HepG2 (cell line): Measurements from ENCODE around the gene WNT3. TPM values are rescaled to one million over a fixed set of nuclear protein-coding genes. Genes with fewer than 3 reads are reported as not detected.

ENCODE experiments used
- ATF1 ChIP-seq: IDR thresholded peaks from 2 replicates; pipeline ENCODE4 v1.6.1; 2016; ENCODE audit warnings: mild to moderate bottlenecking, control low read depth
- CHD4 ChIP-seq: fragments of 200-600 bp; sonication (generic); IDR thresholded peaks from 2 replicates; pipeline ENCODE4 v1.7.0; 2017; ENCODE audit warnings: mild to moderate bottlenecking, low read length, borderline replicate concordance
- GATAD1 ChIP-seq: IDR thresholded peaks from 2 replicates; pipeline ENCODE4 v1.6.1; 2016; ENCODE audit warnings: missing genetic modification reagents, missing compliant biosample characterization
- HDAC6 ChIP-seq: fragments of 200-600 bp; sonication (generic); IDR thresholded peaks from 2 replicates; pipeline ENCODE4 v1.7.0; 2017; ENCODE audit warnings: mild to moderate bottlenecking, antibody characterized with exemption, low read length, low read depth
- NCOA2 ChIP-seq: sonication (generic); formaldehyde crosslinking; IDR thresholded peaks from 2 replicates; pipeline ENCODE4 v1.8.0; 2022; ENCODE audit warnings: inconsistent platforms
- NFIB ChIP-seq: sonication (generic); formaldehyde crosslinking; IDR thresholded peaks from 2 replicates; pipeline ENCODE4 v1.9.0; 2021; ENCODE audit warnings: missing genetic modification reagents, mild to moderate bottlenecking, borderline replicate concordance
- NR3C1 ChIP-seq: sonication (generic); formaldehyde crosslinking; IDR thresholded peaks from 2 replicates; pipeline ENCODE4 v1.4.0; 2020; ENCODE audit warnings: missing genetic modification reagents
- RBFOX2 ChIP-seq: fragments of 200-400 bp; formaldehyde crosslinking; IDR thresholded peaks from 2 replicates; pipeline ENCODE4 v1.6.1; 2017; ENCODE audit warnings: low read depth, mild to moderate bottlenecking, low read length
- SIX4 ChIP-seq: sonication (generic); formaldehyde crosslinking; IDR thresholded peaks from 2 replicates; pipeline ENCODE4 v1.4.0; 2020; ENCODE audit warnings: missing genetic modification reagents
- SMYD3 ChIP-seq: sonication (generic); formaldehyde crosslinking; IDR thresholded peaks from 2 replicates; pipeline ENCODE4 v1.8.1; 2023; ENCODE audit warnings: mild to moderate bottlenecking, missing genetic modification reagents
- SSRP1 ChIP-seq: IDR thresholded peaks from 2 replicates; pipeline ENCODE4 v1.6.1; 2016; ENCODE audit warnings: control low read depth
- STAG1 ChIP-seq: sonication (generic); formaldehyde crosslinking; IDR thresholded peaks from 2 replicates; pipeline ENCODE4 v1.4.0; 2020; ENCODE audit warnings: missing genetic modification reagents
- TAF15 ChIP-seq: fragments of 200-400 bp; formaldehyde crosslinking; IDR thresholded peaks from one replicate; pipeline ENCODE4 v1.6.1; 2018; ENCODE audit warnings: mild to moderate bottlenecking, low read depth, low read length; ENCODE audit not compliant: poor library complexity, severe bottlenecking
- TBL1XR1 ChIP-seq: fragments of 150-350 bp; IDR thresholded peaks from 2 replicates; pipeline ENCODE4 v1.6.1; 2014; ENCODE audit warnings: borderline replicate concordance, low read length; ENCODE audit not compliant: partially characterized antibody
- ZBTB21 ChIP-seq: sonication (generic); formaldehyde crosslinking; IDR thresholded peaks from 2 replicates; pipeline ENCODE4 v1.4.0; 2020; ENCODE audit warnings: missing genetic modification reagents
- ZFP1 ChIP-seq: IDR thresholded peaks from 2 replicates; pipeline ENCODE4 v1.6.1; 2016
- ZNF207 ChIP-seq: fragments of 450-650 bp; IDR thresholded peaks from 2 replicates; pipeline ENCODE4 v1.6.1; 2016; ENCODE audit warnings: antibody characterized with exemption, borderline replicate concordance
- ZNF354B ChIP-seq: sonication (generic); formaldehyde crosslinking; IDR thresholded peaks from 2 replicates; pipeline ENCODE4 v1.8.0; 2022; ENCODE audit warnings: mild to moderate bottlenecking, missing genetic modification reagents
- ZNF468 ChIP-seq: sonication (generic); formaldehyde crosslinking; IDR thresholded peaks from 2 replicates; pipeline ENCODE4 v1.8.0; 2022; ENCODE audit warnings: mild to moderate bottlenecking, moderate library complexity, missing genetic modification reagents
- ZNF615 ChIP-seq: sonication (generic); formaldehyde crosslinking; IDR thresholded peaks from 2 replicates; pipeline ENCODE4 v1.5.0; 2020; ENCODE audit warnings: mild to moderate bottlenecking, missing genetic modification reagents, borderline replicate concordance
- ZNF83 ChIP-seq: sonication (generic); formaldehyde crosslinking; IDR thresholded peaks from 2 replicates; pipeline ENCODE4 v1.4.0; 2020; ENCODE audit warnings: missing genetic modification reagents, mild to moderate bottlenecking, borderline replicate concordance
- polyA plus RNA-seq, 8 experiments: library from polyadenylated mRNA; depleted of rRNA in 3 of 8; stranded (reverse) in 7 of 8; unstranded in 1 of 8; fragments of >200 nt; fragmentation: Illumina TruSeq in 4 of 8; extraction: Trizol in 4 of 8; gene quantifications; 2 replicates each; pipeline versions ENCODE4 v1.2.1 to v1.2.3, GENCODE V29; 2011 to 2016; ENCODE audit warnings: low read depth in 4 of 8, missing spikeins in 1 of 8, mixed read lengths in 1 of 8; ENCODE audit not compliant: insufficient read depth in 1 of 8
- total RNA-seq, 5 experiments: library from RNA; depleted of rRNA; stranded (reverse); fragments of >200 nt; fragmentation: Illumina TruSeq; extraction: Trizol; gene quantifications; 2 replicates each; pipeline ENCODE4 v1.2.3, GENCODE V29; 2016; ENCODE audit warnings: low read depth in 1 of 5
- TF ChIP-seq, protein P1 (sequence below): sonication (generic); formaldehyde crosslinking; conservative IDR thresholded peaks from 2 replicates; pipeline ENCODE4 v1.4.0; 2020; ENCODE audit warnings: mild to moderate bottlenecking, missing genetic modification reagents, moderate library complexity
- TF ChIP-seq, protein P2 (sequence below): sonication (generic); formaldehyde crosslinking; conservative IDR thresholded peaks from 2 replicates; pipeline ENCODE4 v1.4.0; 2020; ENCODE audit warnings: missing genetic modification reagents
- TF ChIP-seq, protein P3 (sequence below): sonication (generic); formaldehyde crosslinking; IDR thresholded peaks from 2 replicates; pipeline ENCODE4 v1.5.1; 2020; ENCODE audit warnings: mild to moderate bottlenecking, missing genetic modification reagents, moderate library complexity

WNT3 gene
- total and polyA plus RNA-seq, 2 of the 13 experiments (the other 11 are each of a cell fraction or from before 2014, with no cell fraction given) = 8.5 to 10.3 TPM

DNA sequence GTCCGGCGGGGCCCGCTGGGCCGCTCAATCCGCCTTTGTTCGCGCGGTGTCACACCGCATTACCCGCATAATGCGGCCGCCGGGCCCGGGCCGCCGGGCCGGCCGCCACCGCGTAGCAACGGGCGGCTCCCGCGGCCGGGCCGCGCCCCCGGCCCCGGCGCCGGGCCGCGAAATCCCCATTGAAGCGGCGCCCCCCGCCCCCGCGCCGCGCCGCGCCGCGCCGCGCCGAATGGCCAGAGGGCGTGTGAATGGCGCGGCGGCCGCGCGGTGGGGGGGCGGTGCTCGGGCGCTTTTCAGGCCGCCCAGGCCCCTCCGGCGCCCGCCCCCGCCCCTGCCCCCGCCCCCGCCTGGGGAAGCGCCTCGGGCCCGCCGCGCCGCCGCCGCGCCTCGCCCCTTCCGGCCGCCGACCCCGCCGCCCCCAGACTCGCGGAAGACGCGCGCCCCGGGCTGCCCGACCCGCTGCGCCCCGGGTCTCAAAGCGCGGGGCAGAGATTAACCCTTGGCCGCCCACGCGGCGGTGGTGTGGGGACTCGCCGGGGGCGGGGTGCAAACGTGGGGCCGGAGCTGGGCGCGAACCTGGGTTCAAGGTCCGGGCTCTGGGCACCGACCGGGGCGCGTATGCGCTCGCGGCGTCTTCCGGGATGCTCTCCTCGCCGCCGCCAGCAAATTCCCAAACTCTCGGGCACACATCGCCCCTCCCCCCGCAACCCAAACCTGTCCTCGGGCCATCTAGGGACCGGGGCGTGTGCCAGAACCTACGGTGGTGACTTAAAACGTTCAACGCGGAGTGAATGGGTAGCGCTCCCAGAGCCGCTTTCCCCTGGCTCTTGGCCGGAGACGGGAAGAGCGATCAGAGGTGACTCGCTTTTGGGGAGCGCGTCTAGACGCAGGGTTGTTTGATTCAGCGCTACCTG lies 46.7 kb downstream of the WNT3 start (continued):
- TF ChIP-seq TAF15 (no peak), NR3C1 (CRISPR knock-in tag) (no peak), ZNF468 (CRISPR knock-in tag) (no peak), ZNF83 (no peak), ZNF615 (CRISPR knock-in tag) (no peak), GATAD1 (CRISPR knock-in tag) (peak; percentile 52), RBFOX2 (peak; percentile 87), NCOA2 (CRISPR knock-in tag) (peak; percentile 63; the same call in 1 of the 2 replicates), ZFP1 (CRISPR knock-in tag) (no peak), ZNF207 (no peak), HDAC6 (no peak), ATF1 (no peak), SIX4 (CRISPR knock-in tag) (0 out of 2 replicates have a peak, but pooled peaks have one; percentile 10), ZBTB21 (no peak), ZNF354B (0 out of 2 replicates have a peak, but pooled peaks have one; percentile 46), NFIB (CRISPR knock-in tag) (no peak), CHD4 (no peak), STAG1 (CRISPR knock-in tag) (no peak; the same call in 1 of the 2 replicates), SSRP1 (CRISPR knock-in tag) (peak; percentile 91), SMYD3 (CRISPR knock-in tag) (0 out of 2 replicates have a peak, but pooled peaks have one; percentile 61), TBL1XR1 (no peak)
- TF ChIP-seq, protein P1, sequence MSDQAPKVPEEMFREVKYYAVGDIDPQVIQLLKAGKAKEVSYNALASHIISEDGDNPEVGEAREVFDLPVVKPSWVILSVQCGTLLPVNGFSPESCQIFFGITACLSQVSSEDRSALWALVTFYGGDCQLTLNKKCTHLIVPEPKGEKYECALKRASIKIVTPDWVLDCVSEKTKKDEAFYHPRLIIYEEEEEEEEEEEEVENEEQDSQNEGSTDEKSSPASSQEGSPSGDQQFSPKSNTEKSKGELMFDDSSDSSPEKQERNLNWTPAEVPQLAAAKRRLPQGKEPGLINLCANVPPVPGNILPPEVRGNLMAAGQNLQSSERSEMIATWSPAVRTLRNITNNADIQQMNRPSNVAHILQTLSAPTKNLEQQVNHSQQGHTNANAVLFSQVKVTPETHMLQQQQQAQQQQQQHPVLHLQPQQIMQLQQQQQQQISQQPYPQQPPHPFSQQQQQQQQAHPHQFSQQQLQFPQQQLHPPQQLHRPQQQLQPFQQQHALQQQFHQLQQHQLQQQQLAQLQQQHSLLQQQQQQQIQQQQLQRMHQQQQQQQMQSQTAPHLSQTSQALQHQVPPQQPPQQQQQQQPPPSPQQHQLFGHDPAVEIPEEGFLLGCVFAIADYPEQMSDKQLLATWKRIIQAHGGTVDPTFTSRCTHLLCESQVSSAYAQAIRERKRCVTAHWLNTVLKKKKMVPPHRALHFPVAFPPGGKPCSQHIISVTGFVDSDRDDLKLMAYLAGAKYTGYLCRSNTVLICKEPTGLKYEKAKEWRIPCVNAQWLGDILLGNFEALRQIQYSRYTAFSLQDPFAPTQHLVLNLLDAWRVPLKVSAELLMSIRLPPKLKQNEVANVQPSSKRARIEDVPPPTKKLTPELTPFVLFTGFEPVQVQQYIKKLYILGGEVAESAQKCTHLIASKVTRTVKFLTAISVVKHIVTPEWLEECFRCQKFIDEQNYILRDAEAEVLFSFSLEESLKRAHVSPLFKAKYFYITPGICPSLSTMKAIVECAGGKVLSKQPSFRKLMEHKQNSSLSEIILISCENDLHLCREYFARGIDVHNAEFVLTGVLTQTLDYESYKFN (CRISPR knock-in tag) = peak; percentile 86
- TF ChIP-seq, protein P2, sequence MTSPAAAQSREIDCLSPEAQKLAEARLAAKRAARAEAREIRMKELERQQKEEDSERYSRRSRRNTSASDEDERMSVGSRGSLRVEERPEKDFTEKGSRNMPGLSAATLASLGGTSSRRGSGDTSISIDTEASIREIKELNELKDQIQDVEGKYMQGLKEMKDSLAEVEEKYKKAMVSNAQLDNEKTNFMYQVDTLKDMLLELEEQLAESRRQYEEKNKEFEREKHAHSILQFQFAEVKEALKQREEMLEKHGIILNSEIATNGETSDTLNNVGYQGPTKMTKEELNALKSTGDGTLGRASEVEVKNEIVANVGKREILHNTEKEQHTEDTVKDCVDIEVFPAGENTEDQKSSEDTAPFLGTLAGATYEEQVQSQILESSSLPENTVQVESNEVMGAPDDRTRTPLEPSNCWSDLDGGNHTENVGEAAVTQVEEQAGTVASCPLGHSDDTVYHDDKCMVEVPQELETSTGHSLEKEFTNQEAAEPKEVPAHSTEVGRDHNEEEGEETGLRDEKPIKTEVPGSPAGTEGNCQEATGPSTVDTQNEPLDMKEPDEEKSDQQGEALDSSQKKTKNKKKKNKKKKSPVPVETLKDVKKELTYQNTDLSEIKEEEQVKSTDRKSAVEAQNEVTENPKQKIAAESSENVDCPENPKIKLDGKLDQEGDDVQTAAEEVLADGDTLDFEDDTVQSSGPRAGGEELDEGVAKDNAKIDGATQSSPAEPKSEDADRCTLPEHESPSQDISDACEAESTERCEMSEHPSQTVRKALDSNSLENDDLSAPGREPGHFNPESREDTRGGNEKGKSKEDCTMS (CRISPR knock-in tag) = no peak
- TF ChIP-seq, protein P3, sequence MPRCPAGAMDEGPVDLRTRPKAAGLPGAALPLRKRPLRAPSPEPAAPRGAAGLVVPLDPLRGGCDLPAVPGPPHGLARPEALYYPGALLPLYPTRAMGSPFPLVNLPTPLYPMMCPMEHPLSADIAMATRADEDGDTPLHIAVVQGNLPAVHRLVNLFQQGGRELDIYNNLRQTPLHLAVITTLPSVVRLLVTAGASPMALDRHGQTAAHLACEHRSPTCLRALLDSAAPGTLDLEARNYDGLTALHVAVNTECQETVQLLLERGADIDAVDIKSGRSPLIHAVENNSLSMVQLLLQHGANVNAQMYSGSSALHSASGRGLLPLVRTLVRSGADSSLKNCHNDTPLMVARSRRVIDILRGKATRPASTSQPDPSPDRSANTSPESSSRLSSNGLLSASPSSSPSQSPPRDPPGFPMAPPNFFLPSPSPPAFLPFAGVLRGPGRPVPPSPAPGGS = 0 out of 2 replicates have a peak, but pooled peaks have one; percentile 48
